Eye (tissue), 1 donor: Measurements from ENCODE around the gene NR6A1.
A peak's percentile ranks its signal among the peaks of the same experiment; 100 is the strongest.

Experiments
- DNase-seq: peaks from one replicate; pipeline ENCODE4 v3.0.0-alpha.2; 2015

Gene NR6A1

GRCh38 chr9:124555043-124555442 is 216.1 kb downstream of the NR6A1 start:
- no peak for DNase-seq

- DNase-seq, result no peak
Measured at GRCh38 chr9:124553738-124554137, 217.4 kb downstream of the NR6A1 start.

- DNase-seq, result no peak
Measured at GRCh38 chr9:124552273-124552605, 218.9 kb downstream of the NR6A1 start.

GRCh38 chr9:124551472-124552272 is 219.4 kb downstream of the NR6A1 start:
- peak; percentile 85 for DNase-seq

- DNase-seq, result no peak
Measured at GRCh38 chr9:124550072-124550471, 221.0 kb downstream of the NR6A1 start.

- DNase-seq, result no peak
Measured at GRCh38 chr9:124549016-124549415, 222.1 kb downstream of the NR6A1 start.

- no peak for DNase-seq
Measured at GRCh38 chr9:124544535-124544934, 226.6 kb downstream of the NR6A1 start.

- no peak for DNase-seq
Measured at GRCh38 chr9:124541824-124542223, 229.3 kb downstream of the NR6A1 start.

GRCh38 chr9:124537926-124538325 is 233.2 kb downstream of the NR6A1 start:
- DNase-seq, result no peak

- DNase-seq, result no peak
Measured at GRCh38 chr9:124535846-124536245, 235.3 kb downstream of the NR6A1 start.

- DNase-seq, result no peak
Measured at GRCh38 chr9:124532897-124533296, 238.2 kb downstream of the NR6A1 start.

GRCh38 chr9:124531115-124531514 is 240.0 kb downstream of the NR6A1 start:
- DNase-seq, result no peak

GRCh38 chr9:124530246-124530645 is 240.9 kb downstream of the NR6A1 start:
- DNase-seq, result no peak

GRCh38 chr9:124527781-124528180 is 243.3 kb downstream of the NR6A1 start:
- DNase-seq, result no peak

- DNase-seq, result no peak
Measured at GRCh38 chr9:124526174-124526573, 244.9 kb downstream of the NR6A1 start.

GRCh38 chr9:124522121-124523098 is 248.7 kb downstream of the NR6A1 start:
- DNase-seq, result no peak

- DNase-seq, result no peak
Measured at GRCh38 chr9:124521142-124521541, 250.0 kb downstream of the NR6A1 start.

- peak; percentile 67 for DNase-seq
Measured at GRCh38 chr9:124520206-124520596, 250.9 kb downstream of the NR6A1 start.

GRCh38 chr9:124518116-124518515 is 253.0 kb downstream of the NR6A1 start:
- DNase-seq, result no peak

GRCh38 chr9:124517600-124517999 is 253.5 kb downstream of the NR6A1 start:
- no peak for DNase-seq

GRCh38 chr9:124514874-124515273 is 256.2 kb downstream of the NR6A1 start:
- no peak for DNase-seq

GRCh38 chr9:124514125-124514524 is 257.0 kb downstream of the NR6A1 start:
- DNase-seq, result no peak

- no peak for DNase-seq
Measured at GRCh38 chr9:124513376-124513994, 257.6 kb downstream of the NR6A1 start.
